GM18511 (cell line): ENCODE results near the gene WDFY4.

Source experiments
- ATAC-seq: cut with Tn5 transposase; IDR thresholded peaks from one replicate; pipeline ENCODE4 v1.9.1; 2021; ENCODE audit warnings: mild to moderate bottlenecking, moderate library complexity; ENCODE audit not compliant: unreplicated experiment

WDFY4 gene

GRCh38 chr10:48690791-48691660 lies 6.4 kb downstream of the WDFY4 start:
- no peak for ATAC-seq

GRCh38 chr10:48691812-48692528 lies 7.3 kb downstream of the WDFY4 start:
- no peak for ATAC-seq

GRCh38 chr10:48692748-48693147 lies 8.1 kb downstream of the WDFY4 start:
- ATAC-seq: no peak

GRCh38 chr10:48693206-48693605 lies 8.5 kb downstream of the WDFY4 start:
- no peak for ATAC-seq

GRCh38 chr10:48694371-48695030 lies 9.8 kb downstream of the WDFY4 start:
- ATAC-seq: no peak

GRCh38 chr10:48695636-48696534 lies 11.2 kb downstream of the WDFY4 start:
- no peak for ATAC-seq

GRCh38 chr10:48696535-48696873 lies 11.8 kb downstream of the WDFY4 start:
- ATAC-seq: no peak

GRCh38 chr10:48697091-48697490 lies 12.4 kb downstream of the WDFY4 start:
- ATAC-seq: no peak

GRCh38 chr10:48697821-48698764 lies 13.4 kb downstream of the WDFY4 start:
- ATAC-seq: no peak

GRCh38 chr10:48699011-48699627 lies 14.4 kb downstream of the WDFY4 start:
- ATAC-seq: peak; percentile 58

GRCh38 chr10:48700071-48700470 lies 15.4 kb downstream of the WDFY4 start:
- ATAC-seq: no peak

GRCh38 chr10:48700493-48700892 lies 15.8 kb downstream of the WDFY4 start:
- ATAC-seq: no peak

- peak; percentile 37 for ATAC-seq
Measured at GRCh38 chr10:48701139-48701901, 16.6 kb downstream of the WDFY4 start.

GRCh38 chr10:48701941-48702340 lies 17.3 kb downstream of the WDFY4 start:
- no peak for ATAC-seq

- ATAC-seq: no peak
Measured at GRCh38 chr10:48703531-48704122, 19.0 kb downstream of the WDFY4 start.

- ATAC-seq: no peak
Measured at GRCh38 chr10:48704156-48704555, 19.5 kb downstream of the WDFY4 start.

GRCh38 chr10:48705401-48705938 lies 20.8 kb downstream of the WDFY4 start:
- ATAC-seq: peak; percentile 35

- ATAC-seq: no peak
Measured at GRCh38 chr10:48707472-48707871, 22.8 kb downstream of the WDFY4 start.
